Activated T-cell treated with anti-CD3 and anti-CD28 coated beads for 4 hours (primary cell): ENCODE data around the gene NEAT1.
"Not testable (repeated sequence)": the region's sequence is repeated elsewhere in the genome, so short reads cannot be mapped to it uniquely, and the experiment has no call there.

Experiments
- DNase-seq: peaks from one replicate; pipeline ENCODE4 v3.0.0-alpha.2; 2020

NEAT1 gene

DNA sequence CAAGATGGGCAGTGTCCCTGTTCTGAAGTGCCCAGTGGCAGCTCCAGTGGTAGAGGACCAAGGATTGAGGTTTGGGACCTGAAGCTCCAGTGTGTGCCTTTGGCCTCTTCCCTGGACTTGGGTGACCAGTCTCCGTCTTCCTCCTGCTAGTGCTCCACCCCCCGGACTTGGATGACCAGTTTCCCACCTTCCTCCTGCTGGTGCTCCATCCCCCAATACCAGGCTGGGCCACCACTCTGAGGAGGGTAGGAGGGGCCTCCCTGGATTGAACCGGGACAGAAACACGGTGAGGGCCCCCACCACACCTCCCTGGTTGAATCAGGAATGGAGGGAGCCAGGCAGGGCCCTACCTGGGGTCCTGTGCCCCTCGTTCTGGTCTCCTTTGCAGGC is 10.9 kb upstream of the NEAT1 start:
- DNase-seq, result no peak

DNA sequence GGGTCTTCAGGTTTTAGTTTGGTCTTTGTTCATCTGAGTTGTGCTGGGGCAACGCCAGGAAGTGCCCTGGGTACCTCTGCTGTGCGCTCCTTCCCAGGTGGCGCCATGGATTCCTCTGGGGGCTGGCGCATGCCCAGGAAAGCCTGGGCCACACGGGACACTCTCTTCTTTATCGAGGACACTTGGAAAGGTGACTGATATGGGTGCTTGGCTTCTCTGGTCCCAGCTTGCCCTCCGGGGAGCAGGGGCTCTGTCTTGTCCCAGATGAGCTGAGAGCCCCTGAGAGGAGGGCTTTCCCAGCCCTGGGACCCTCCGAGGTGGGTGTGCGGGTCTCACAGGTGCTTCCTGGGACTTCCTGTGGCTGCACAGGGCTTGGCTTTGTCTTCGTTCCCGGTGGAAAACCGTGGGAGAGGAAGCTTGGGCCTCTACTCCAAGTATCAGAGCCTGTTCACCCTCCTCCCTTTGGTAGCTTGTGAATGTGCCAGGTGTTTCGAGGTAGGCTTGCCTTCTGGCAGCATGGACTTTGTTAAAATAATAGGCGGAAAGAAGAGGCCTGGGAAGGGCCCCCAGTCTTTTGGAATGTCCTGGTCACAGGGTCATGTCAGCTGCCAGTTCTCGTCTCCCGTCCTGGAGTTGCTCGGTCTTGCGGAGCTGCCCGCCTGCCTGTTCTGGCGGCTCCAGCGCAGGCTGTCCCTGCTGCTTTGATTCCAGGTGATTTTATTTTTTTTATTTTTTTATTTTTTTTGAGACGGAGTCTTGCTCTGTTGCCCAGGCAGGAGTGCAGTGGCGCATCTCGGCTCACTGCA is 10.1 kb upstream of the NEAT1 start:
- DNase-seq, result no peak

DNA sequence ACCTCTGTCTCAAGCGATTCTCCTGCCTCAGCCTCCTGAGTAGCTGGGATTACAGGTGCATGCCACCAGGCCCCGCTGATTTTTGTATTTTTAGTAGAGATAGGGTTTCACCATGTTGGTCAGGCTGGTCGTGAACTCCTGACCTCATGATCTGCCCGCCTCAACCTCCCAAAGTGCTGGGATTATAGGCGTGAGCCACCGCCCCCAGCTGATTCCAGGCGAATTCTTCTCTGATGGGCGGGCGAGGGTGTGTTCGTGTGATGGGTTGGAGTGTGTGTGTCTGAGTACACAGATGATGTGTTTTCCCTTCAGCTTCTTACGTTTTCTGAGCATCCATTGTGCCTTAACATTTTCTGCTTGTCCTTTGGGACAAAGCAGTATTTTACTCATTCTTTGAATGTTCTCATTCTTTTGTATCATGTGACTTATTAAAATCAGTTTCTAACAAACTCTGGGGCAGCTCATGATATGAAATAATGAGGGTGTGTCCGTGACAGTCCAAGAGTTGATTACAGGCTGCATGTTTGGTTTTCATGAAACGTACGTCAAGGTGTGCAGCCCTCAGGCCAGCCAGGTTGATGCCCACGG is 9.4 kb upstream of the NEAT1 start:
- not testable (repeated sequence) for DNase-seq

DNA sequence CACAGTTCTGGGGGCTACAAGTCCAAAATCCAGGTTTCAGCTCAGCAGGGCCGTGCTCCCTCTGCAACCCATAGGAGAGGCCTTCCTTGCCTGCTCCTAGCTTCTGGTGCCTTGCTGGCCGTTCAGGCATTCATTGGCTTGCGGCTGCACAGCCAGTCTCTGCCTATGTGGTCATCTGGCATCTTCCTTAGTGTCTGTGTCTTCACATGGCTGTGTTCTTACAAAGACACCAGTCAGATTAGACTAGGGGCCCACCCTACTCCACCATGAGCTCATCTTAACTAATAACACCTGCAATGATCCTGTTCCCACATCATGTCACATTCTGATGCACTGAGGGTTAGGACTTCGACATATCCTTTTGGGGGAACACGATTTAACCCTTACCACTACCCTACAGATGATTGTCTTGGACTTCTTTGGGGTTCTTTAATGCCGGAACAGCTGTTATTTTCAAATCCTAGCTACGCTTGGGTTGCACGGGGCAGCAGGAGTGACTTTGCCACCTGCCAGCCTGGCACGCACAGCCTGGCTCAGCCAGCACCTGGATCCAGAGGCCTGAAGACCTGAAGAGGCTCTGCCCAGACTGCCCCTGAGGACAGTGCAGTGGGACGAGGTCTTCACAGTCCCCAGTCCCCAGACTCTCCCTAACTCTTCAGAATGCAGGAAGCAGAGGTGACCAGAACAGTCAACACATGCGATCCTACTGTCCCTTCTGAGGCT is 7.7 kb upstream of the NEAT1 start:
- DNase-seq, result no peak

DNA sequence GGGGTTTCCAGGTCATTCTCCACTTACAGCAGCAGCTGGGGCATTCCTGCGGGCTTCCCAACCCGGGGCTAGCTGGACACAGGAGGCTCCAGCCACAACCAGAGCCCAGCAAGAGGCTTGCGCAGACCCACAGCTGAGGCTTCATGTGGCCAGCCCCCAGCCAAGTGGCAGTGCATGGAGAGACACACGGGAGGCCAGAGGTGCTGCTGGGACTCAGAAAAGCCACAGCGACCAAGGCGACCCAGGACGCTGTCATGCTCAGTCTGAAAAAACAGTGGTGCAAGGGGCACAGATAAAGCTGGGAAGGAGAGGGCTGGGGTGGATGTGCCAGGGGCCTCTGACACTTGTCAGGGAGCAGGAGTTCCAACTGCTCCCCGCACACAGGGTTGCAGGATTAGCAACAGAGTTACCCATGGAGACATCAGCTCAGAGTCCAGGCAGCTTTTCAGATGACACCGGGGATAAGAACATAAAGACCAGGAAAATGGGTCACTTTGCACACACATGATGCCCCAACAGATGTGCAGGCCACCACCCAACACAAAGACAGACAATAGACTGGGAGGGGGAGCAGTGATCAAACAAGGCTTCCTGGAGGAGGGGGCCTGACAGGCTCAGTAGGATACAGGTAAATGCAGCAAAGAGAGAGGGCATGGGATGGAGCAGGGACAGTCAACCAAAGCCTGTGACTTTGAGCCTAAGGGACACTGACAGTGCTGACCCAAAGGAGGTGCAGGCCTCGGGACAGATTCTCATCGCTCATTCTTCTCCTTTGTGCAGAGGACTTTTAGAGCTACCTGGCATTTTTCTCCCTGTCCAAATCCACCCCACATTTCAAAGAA is 6.9 kb upstream of the NEAT1 start:
- DNase-seq, result no peak

DNA sequence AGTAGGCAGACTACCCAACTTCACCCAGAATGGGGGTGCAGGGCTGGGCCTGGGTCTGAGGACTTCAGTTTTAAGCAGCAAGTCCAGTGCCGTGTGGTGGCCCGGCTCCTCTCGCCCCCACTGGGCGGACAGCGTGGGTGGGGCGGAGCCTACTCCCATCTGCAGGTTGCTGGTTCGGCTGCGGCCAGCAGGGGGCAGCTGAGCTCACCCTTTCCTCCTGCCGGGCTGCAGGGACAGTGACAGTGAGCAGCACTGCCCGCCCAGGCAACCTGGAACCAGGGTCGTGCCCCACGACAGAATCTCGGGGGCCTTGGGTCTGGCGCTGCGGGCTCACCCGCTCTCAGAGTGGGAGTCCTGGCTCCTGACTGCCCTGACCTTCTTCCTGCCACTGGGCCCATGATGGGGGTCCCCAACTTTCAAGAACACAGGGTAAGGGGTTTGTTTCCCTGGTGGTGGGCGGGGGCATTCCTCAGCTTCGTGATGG is 6.2 kb upstream of the NEAT1 start:
- peak; percentile 88 for DNase-seq

DNA sequence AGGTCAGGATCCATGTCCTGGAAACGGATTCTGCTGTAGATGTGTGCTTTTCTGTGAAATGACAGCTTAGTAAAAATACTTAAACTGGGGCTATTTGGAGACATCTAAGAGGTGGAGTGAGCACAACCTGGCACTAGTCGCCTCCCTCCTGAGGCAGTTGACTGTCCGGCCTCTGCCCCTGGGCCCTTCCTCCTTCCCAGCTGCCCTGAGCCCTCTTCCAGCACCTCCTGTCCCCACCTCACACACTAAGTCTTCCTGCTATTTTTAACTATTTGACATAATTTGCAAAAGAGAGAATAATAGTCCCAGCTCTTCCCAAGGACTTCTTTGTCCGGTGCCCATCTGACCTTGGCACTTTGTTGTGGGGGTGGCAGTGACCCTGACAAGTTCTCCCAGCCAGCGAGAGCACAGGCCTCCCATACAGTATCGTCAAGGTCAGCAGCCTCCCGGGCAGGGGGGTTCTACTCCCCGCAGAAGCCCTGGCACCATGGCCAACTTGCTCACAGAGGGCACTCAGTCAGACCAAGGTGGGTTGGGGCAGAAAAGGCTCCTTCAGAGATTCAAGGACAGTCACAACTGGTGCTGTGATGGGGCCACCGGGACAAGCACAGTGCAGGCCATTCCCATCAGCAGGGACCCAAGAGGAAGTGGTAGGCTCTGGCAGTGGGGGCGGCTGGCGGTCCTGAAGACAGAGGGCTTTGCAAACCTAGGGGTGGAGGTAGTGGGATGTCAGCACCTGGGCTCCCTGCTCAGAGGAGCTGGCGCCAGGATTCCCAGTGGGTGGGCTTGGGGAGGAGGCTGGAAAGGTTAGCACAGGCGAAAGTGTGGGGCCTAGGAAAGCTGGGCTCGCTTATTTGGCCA is 5.5 kb upstream of the NEAT1 start:
- no peak for DNase-seq

DNA sequence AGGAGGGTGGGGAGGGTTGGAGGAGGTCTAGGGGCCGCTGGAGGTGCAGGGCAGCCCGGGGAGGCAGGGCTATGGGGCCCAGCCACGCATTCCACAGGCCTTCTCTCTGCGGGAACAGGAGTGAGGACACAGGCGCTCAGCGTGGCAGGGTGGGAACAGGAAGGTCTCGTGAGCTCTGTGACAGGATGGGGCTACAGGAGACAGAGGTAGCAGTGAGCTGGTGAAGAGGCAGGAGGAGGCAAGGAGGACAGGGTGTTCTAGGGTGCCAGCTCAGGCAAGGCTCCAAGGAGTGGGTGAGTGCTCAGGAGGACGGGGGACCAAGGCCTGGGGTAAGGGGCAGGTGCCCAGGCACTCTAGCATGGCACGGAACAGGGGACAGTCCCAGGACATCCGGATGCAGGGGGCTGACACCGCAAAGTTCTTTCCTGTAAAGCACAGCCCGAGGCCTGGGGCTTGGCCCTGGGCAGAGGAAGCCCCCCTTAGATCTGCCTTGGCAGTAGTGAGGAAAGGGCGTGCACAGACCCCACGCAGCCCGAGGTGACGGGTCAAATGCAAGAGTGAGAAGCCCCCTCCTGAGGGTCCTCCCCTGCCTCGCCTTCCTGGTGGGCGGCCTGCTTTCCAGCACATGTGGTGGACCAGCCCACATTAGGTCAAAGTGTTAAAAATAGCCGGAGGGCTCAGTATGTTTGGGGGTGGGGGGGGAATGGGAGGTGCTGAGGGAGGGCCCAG is 4.7 kb upstream of the NEAT1 start:
- DNase-seq, result no peak

DNA sequence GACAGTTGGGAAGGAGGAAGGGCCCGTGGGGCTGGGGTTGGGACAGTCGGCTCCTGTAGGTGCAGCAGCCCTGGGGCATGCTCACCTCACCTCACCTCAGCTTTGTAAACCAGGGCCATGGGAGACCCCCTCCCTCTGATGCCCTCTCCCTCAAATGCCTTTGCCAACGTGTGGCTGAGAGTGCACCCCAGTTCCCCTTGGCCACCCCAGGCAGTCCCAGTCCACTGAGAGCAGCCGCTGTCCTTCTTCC is 4.2 kb upstream of the NEAT1 start:
- DNase-seq, result no peak

DNA sequence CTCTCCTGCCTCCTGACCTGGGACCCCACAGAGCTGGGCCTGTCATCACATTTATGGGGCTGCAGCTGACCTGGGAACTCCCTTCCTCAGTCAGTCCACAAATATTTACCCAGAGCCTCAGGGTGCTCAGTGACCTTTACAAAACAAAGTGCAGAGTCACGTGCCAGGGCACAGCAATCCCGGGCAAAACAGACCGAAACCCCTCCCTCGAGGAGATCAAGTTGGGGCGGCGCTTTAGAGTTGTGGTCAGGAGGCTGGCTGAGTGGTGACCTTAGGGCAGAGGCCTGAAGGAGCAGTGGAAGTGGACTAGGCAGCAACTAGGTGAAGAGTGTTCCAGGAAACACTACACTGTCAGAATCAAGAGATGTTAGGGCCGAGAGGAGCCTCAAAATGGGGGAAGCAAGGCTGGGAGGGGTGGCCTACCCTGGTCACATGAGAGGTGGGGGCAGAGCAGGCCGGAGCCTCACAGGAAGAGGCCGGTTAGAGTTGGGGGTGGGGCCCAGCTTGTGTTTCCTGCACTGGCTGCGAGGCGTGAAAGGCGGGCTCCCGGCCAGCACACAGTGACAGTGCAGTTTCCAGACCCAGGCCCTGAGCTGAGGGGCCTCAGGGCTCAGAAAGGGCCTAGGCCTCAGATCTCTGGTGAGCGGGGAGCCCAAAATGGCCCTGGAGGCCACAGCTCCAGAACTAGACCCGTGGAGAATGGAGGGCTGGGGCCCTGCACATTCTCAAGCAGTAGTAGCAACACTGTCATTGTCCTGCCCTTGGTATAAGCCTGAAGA is 3.7 kb upstream of the NEAT1 start:
- peak; percentile 55 for DNase-seq

DNA sequence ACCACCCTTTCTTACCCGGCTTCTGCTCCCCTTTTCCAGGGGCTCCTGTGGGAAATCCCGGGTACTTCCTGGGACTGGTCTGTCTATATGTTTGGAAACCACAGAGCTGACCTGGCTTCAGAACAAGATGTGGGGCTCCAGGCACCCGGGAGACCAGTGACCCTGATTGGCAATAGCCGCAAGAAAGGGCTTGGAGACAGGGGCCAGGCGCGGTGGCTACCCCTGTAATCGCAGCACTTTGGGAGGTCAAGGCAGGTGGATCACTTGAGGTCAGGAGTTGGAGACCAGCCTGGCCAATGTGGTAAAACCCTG is 3.2 kb upstream of the NEAT1 start:
- DNase-seq, result no peak

DNA sequence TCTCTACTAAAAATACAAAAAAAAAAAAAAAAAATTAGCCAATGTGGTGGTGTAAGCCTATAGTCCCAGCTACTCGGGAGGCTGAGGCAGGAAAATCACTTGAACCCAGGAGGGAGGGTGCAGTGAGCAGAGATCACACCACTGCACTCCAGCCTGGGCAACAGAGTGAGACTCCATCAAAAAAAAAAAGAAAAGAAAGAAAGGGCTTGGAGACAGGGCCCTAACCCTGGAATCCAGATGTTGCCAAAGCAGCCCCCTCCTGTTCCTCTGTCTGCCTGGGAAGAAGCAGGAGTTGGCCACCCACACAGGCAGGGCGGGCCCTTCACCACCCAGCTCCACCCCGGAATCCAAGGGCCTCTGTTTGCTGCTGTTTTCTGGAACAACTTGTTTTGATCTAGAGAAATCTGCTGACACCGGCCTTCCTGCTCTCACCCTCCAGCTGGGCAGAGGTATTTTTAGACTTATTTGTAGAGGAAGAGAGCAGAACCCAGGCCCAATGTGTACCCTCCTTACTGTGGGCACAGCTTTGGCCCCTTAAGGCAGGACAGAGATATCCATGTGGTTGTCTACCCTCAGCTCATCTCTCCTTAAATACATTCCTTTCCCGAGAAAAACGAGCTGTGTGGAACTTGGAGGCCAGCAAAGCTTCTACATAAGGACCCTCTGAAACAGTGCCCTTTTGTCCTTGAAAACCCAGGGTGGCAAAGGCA is 2.7 kb upstream of the NEAT1 start:
- DNase-seq, result no peak

DNA sequence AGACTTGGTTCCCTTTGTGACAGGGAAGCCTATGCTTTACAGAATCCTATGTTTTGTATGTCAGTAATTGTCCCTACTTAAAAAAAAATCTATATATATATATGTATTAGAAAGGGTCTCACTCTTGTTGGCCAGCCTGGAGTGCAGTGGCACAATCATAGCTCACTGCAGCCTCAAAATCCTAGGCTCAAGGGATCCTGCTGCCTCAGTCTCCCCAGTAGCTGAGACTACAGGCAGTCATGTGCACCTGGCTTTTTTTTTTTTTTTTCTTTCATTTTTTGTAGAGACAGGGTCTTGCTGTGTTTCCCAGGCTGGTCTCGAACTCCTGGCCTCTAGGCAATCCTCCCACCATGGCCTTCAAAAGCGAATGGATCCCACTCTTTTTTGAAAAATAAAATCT is 2.1 kb upstream of the NEAT1 start:
- no peak for DNase-seq

DNA sequence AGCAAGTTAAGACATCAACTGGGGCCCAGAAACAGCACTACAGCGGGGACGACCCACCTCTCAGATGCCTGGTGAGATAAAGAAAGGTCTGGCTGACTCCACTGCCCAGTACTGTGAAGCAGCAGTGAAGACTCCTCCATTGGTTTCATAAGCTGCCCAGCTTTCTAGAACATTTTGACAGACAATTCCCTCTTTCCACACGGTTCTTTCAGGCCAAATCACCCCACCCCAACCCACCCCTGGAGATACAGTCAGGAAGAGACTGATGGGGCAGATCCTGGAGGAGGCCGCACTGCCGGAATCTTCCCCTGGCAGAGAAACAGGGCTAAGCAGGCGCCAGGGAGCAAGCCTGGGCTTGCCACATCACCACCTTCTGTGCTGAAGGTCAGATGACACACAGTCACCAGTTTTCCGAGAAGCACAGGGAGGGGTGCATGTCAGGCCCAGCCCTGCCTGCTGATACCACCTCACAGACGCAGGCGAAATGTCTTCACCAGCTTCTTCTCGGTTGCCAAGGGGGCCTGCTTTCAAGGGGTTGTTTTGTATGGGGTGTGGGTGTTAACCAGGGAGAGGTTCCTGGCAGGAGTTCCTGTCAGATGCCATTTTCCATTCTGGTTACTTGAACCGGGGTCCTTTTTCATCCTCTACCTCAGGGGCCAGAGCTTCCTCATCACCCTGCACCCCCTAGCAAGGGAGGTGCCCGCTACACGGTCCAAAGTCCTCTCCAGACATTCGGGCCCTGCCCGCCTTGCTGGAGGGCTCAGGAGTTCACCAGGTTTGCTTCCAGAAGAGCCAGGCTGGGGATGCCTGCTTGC is 1.4 kb upstream of the NEAT1 start:
- DNase-seq, result peak; percentile 81

DNA sequence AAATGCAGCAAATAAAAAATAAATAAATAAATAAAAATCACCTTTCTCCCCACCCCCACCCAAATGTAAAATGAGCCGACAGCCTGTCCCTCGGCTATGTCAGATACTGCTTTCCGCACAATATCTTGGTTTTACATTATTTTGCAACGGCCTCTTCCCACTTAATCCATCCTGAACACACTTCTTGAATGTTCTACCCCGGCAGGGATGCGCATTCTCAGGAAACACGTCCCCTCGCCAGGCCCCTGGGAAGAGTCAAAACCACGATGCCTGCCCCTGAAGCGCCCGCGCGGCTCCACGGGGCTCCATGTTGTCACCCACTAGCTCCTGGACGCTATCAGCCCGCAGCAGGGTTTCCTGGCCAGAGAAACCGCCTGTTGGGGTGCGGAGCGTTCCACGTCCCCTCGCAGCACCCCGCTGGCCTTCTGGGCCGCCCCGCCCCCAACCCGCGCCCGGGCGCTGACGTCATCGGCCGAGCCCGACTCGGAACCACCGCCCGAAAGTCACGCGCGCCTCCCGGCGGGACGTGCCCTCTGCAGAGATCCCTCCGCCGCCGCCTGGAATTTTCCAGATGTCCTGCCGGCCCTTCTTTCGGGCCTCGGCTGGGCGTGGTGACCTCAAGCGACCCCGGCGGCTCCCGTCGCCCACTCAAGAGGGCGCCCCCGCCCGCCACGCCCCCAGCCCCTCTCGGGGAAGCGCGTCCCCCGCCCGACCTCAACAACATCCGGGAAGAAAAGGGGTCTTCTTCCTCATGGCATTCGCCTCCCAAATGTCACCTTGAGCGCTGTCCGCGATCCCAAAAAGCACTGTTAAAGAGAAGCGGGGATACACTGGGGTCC is 585 bp upstream of the NEAT1 start:
- peak; percentile 84 for DNase-seq

DNA sequence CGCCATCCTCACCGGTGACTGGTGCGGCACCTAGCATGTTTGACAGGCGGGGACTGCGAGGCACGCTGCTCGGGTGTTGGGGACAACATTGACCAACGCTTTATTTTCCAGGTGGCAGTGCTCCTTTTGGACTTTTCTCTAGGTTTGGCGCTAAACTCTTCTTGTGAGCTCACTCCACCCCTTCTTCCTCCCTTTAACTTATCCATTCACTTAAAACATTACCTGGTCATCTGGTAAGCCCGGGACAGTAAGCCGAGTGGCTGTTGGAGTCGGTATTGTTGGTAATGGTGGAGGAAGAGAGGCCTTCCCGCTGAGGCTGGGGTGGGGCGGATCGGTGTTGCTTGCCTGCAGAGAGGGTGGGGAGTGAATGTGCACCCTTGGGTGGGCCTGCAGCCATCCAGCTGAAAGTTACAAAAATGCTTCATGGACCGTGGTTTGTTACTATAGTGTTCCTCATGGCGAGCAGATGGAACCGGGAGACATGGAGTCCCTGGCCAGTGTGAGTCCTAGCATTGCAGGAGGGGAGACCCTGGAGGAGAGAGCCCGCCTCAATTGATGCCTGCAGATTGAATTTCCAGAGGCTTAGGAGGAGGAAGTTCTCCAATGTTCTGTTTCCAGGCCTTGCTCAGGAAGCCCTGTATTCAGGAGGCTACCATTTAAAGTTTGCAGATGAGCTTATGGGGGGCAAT is 1.1 kb downstream of the NEAT1 start:
- DNase-seq, result no peak

DNA sequence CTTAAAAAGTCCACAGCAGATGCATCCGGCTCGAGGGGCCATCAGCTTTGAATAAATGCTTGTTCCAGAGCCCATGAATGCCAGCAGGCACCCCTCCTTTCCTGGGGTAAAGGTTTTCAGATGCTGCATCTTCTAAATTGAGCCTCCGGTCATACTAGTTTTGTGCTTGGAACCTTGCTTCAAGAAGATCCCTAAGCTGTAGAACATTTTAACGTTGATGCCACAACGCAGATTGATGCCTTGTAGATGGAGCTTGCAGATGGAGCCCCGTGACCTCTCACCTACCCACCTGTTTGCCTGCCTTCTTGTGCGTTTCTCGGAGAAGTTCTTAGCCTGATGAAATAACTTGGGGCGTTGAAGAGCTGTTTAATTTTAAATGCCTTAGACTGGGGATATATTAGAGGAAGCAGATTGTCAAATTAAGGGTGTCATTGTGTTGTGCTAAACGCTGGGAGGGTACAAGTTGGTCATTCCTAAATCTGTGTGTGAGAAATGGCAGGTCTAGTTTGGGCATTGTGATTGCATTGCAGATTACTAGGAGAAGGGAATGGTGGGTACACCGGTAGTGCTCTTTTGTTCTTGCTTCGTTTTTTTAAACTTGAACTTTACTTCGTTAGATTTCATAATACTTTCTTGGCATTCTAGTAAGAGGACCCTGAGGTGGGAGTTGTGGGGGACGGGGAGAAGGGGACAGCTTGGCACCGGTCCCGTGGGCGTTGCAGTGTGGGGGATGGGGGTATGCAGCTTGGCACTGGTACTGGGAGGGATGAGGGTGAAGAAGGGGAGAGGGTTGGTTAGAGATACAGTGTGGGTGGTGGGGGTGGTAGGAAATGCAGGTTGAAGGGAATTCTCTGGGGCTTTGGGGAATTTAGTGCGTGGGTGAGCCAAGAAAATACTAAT is 1.9 kb downstream of the NEAT1 start:
- DNase-seq, result no peak
